22Rv1 (cell line): ENCODE measurements around the gene GPR61.

Experiments
- CTCF ChIP-seq: fragments of 450-650 bp; IDR thresholded peaks from 2 replicates; pipeline ENCODE4 v1.5.1; 2017; ENCODE audit warnings: mild to moderate bottlenecking
- ZFX ChIP-seq: fragments of 450-650 bp; IDR thresholded peaks from 2 replicates; pipeline ENCODE4 v1.6.1; 2017; ENCODE audit warnings: antibody characterized with exemption, borderline replicate concordance

- TF ChIP-seq CTCF (no peak), ZFX (no peak)
These were observed 3.6 kb upstream of the GPR61 start for GRCh38 chr1:109535971-109536491.
